ENCODE measurements around the gene NMRAL1. TPM values are rescaled to one million over a fixed set of nuclear protein-coding genes. Genes with fewer than 3 reads are reported as not detected.

The NMRAL1 gene
- total RNA-seq, 1 donor from 2014 or later: 62.7 TPM

DNA sequence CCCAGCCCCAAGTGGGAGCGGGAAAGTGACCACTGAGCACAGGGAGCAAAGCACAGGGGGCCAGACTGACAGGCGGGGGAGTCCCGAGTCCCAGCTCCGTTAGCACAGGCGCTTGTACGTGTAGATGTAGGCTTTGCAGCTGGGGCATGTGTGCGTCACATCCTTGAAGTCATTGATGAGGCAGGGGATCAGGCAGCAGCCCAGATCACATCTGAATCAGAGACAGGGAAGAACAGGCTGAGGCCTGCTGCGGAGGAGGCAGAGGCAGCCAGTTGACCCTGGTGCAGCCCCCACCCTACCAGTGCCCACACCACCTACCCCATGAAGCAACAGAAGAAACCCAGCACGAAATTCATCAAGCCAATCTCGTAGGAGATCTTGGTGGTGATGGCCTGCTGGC, 38.0 kb upstream of the NMRAL1 start:
- FAIRE-seq (no peak), DNase-seq (ENCODE audit: low read depth) (no peak)
- Histone ChIP-seq H3K27me3 (ENCODE audit: control insufficient read depth, insufficient read depth, low read length) (no peaks in the 10 kb centered on the region), H3K4me3 (ENCODE audit: low read depth, low read length) (no peak overlapping the region), H3K36me3 (ENCODE audit: control insufficient read depth, insufficient read depth, low read length) (peaks cover 36% of the 10 kb centered on the region)
- TF ChIP-seq, protein P1, sequence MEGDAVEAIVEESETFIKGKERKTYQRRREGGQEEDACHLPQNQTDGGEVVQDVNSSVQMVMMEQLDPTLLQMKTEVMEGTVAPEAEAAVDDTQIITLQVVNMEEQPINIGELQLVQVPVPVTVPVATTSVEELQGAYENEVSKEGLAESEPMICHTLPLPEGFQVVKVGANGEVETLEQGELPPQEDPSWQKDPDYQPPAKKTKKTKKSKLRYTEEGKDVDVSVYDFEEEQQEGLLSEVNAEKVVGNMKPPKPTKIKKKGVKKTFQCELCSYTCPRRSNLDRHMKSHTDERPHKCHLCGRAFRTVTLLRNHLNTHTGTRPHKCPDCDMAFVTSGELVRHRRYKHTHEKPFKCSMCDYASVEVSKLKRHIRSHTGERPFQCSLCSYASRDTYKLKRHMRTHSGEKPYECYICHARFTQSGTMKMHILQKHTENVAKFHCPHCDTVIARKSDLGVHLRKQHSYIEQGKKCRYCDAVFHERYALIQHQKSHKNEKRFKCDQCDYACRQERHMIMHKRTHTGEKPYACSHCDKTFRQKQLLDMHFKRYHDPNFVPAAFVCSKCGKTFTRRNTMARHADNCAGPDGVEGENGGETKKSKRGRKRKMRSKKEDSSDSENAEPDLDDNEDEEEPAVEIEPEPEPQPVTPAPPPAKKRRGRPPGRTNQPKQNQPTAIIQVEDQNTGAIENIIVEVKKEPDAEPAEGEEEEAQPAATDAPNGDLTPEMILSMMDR (IDR thresholded peaks at IDR 0.05; ENCODE audit: insufficient read depth, low read length, severe bottlenecking): no peak

DNA sequence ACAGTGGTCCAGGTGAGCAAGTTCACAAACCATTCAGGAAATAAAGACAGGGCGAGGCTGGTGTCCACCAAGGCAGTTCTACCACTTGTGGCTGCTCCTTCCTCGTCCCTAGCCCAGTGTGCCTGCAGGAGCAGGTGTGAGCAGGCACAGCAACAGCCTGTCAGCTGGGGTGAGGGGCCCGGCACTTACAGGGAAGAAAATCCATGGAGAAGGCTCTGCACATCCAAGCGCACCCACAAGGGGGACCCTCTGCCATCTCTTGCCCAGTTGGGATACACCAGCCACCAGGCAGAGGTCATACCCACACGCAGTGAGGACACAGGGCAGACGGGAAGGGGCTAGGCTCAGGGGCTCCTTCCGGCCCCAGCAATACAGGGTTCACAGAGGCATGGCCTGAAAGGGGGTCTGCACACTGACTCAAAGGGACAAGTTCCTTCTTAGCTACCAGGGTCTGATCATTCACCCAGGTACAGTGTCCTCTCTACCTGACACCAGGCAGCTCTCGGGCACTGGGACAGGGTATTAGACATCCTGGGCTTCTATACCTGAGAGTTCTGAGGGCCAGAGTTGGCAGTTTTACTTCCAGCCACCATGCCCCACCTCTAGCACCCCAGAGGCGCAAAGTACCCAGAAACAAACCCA, 37.1 kb upstream of the NMRAL1 start:
- Histone ChIP-seq H3K36me3 (ENCODE audit: control insufficient read depth, insufficient read depth, low read length) (peaks cover 40% of the 10 kb centered on the region), H3K27me3 (ENCODE audit: control insufficient read depth, insufficient read depth, low read length) (no peaks in the 10 kb centered on the region), H3K4me3 (ENCODE audit: low read depth, low read length) (no peak overlapping the region)
- DNase-seq (ENCODE audit: low read depth) (peak; percentile 51), FAIRE-seq (peak; percentile 62)
- TF ChIP-seq, protein P1 (IDR thresholded peaks at IDR 0.05; ENCODE audit: insufficient read depth, low read length, severe bottlenecking): peak; percentile 72

DNA sequence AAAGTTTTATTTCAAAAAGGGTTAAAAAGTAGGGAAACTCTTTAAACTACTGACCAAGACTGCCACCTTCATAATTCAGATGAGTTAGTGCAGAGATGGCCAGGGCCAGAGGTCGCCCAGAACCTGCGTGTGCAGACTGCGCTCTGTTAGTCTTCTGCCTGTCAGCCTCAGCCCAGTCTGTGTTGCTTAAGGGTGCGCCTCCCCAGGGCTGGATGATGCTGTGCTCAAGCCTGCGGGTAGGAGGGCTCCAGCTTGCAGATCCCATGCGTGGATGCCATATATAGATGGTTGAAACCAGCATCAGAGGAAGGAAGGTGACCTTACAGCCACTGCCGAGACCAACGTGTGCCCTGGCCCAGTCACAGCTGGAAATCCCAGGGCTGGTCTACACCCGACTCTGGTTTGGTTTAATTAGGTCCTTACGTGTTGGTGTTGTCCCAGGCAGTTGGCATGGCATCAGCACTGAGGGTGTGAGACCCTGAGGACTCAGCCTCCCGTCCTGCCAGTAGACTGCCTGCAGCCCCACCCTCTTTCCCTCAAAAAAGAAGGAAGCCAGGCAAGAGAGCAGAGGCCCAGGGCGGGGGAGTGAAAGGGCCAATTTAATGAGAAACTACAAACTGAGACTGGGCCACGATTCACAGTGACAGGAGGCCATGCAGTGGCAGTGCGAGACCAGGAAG, 36.5 kb upstream of the NMRAL1 start:
- Histone ChIP-seq H3K27me3 (ENCODE audit: control insufficient read depth, insufficient read depth, low read length) (no peaks in the 10 kb centered on the region), H3K4me3 (ENCODE audit: low read depth, low read length) (no peak overlapping the region), H3K36me3 (ENCODE audit: control insufficient read depth, insufficient read depth, low read length) (peaks cover 40% of the 10 kb centered on the region)
- DNase-seq (ENCODE audit: low read depth) (no peak), FAIRE-seq (no peak)
- TF ChIP-seq, protein P1 (IDR thresholded peaks at IDR 0.05; ENCODE audit: insufficient read depth, low read length, severe bottlenecking): no peak

DNA sequence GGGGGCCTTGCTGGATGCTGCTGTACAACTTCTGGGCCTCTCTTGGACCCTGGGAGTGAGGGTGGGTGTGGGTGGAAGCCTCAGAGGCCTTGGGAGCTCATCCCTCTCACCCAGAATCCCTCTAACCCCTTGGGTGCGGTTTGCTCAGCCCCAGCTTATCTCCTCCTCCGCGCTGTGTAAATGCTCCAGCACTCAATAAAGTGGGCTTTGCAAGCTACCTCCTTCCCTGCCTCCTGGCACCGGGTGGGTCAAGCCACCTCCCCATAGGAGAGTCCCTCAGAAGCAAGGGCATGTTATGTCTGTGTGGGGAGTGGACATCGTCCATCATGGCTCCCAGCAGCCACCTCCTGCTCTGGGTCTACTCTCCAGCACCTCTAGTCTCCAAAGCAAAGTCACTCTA, 35.7 kb upstream of the NMRAL1 start:
- no peaks in the 10 kb centered on the region for H3K27me3 ChIP-seq (ENCODE audit: control insufficient read depth, insufficient read depth, low read length)
- DNase-seq (ENCODE audit: low read depth) (no peak), FAIRE-seq (no peak)
- H3K36me3 ChIP-seq (ENCODE audit: control insufficient read depth, insufficient read depth, low read length): peaks cover 42% of the 10 kb centered on the region
- no peak overlapping the region for H3K4me3 ChIP-seq (ENCODE audit: low read depth, low read length)
- TF ChIP-seq, protein P1 (IDR thresholded peaks at IDR 0.05; ENCODE audit: insufficient read depth, low read length, severe bottlenecking): no peak

DNA sequence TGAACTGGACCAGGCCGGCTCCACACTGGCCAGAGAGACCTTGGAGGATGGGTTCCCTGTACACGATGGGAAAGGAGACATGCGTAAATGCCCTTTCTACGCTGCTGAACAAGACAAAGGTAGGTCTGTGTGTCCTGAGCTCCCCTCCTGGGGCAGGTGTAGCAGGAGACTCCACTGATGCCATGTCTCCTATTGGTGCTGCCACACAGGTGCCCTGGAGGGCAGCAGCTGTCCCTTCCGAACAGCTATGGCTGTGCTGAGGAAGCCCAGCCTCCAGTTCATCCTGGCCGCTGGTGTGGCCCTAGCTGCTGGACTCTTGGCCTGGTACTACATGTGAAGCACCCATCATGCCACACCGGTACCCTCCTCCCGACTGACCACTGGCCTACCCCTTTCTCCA, 35.0 kb upstream of the NMRAL1 start:
- DNase-seq (ENCODE audit: low read depth) (no peak), FAIRE-seq (no peak)
- Histone ChIP-seq H3K36me3 (ENCODE audit: control insufficient read depth, insufficient read depth, low read length) (peaks cover 43% of the 10 kb centered on the region), H3K27me3 (ENCODE audit: control insufficient read depth, insufficient read depth, low read length) (no peaks in the 10 kb centered on the region), H3K4me3 (ENCODE audit: low read depth, low read length) (no peak overlapping the region)
- TF ChIP-seq, protein P1 (IDR thresholded peaks at IDR 0.05; ENCODE audit: insufficient read depth, low read length, severe bottlenecking): no peak

Data from bronchial epithelial cell (primary cell).